ENCODE data around the gene PRMT5. TPM values are rescaled to one million over a fixed set of nuclear protein-coding genes. Genes with fewer than 3 reads are reported as not detected.

Gene PRMT5
- total and polyA plus RNA-seq, 2 donors (not counting 3 experiments of a cell fraction or from before 2014, with no cell fraction given), result 73.1 to 197 TPM

DNA sequence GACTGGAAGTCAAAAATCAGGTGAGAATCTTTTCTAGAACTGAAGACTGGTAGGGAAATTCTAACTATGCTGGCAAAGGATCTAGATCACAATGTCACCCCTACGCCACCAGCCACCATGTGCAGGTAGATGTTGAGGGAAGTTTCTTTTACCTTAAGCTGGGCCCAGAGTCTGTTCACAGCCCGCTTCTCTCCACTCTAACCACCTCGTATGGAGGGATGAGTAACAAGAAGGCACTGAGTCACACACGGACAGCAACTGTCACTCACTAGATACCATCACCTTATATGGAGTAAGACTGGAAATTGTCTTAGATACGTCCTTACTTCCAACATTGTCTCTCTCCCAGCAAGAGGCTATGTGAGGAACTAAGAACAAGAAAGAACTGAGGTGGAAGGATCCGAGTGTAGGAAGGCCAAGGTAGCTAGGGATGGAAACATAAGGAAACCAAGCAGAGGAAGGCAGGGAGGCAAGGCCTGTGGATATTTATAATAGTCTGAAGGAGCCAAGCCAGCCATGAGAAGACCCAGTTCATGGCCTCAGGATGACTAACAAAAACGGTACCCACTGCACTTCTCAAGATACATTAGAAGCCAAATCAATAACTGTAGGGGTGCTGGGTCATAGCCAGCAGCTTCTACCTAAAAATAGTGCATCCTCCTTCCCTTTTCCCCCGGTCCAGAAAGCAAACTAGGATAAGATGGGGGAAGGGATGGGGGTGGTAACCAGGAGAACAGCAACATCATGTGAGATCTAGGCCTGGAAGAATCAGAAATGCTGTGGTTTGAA lies 30.7 kb downstream of the PRMT5 start:
- Histone ChIP-seq H3K4me3 (replicated peaks in 1 of 3; ENCODE audit: insufficient read depth in 1 of 3, low read depth in 1 of 3, low read length in 3 of 3) (no peak overlapping the region), H3K9me1 (replicated peaks; ENCODE audit: control insufficient read depth, extremely low read depth, insufficient read depth, low read length) (no peaks in the 10 kb centered on the region), H3K27ac (ENCODE audit: insufficient read depth, low read depth, low read length) (no peak overlapping the region), H3K4me2 (ENCODE audit: insufficient read depth, low read length) (no peak overlapping the region), H3K9me3 (replicated peaks; ENCODE audit: control insufficient read depth, insufficient read depth, low read length) (no peaks in the 10 kb centered on the region), H3K36me3 (ENCODE audit: control insufficient read depth in 2 of 2, extremely low read depth in 1 of 2, insufficient read depth in 2 of 2, low read length in 2 of 2) (peaks cover 14 to 22% of the 10 kb centered on the region in 2 experiments), H3K9ac (replicated peaks; ENCODE audit: extremely low read depth, insufficient read depth, low read length) (no peak overlapping the region), H3K27me3 (ENCODE audit: control insufficient read depth in 2 of 2, insufficient read depth in 2 of 2, low read length in 2 of 2) (no peaks in the 10 kb centered on the region), H3K79me2 (ENCODE audit: control insufficient read depth, insufficient read depth, low read length) (no peaks in the 10 kb centered on the region), H4K20me1 (replicated peaks; ENCODE audit: control insufficient read depth, extremely low read depth, insufficient read depth, low read length) (no peaks in the 10 kb centered on the region), H2AFZ (ENCODE audit: low read depth, low read length) (no peak overlapping the region), H3K4me1 (ENCODE audit: control insufficient read depth, extremely low read depth, insufficient read depth, low read length) (no peaks in the 10 kb centered on the region)
- no TSS peak for BruUV-seq (replicated peaks)
- ChIA-PET POLR2A (interaction anchor here (0.6 kb wide), 1 partner anchor 171 kb away, joined by 4 read pairs; no protein-coding TSS in a partner anchor), CTCF (interaction anchor here (0.8 to 9.7 kb wide), 4 partner anchors 13 to 328 kb away, joined by 3 to 75 read pairs (median 28); partner anchors contain the start of gene LRP10)
- DNase-seq (ENCODE audit: low read depth, low spot score) (no peak), FAIRE-seq (no peak)
- dilution Hi-C loops (cut with MboI; ENCODE audit: extremely low pct_ligation_motif_present, low sequenced_read_pairs), result no loop called here
- TF ChIP-seq POLR2A (IDR thresholded peaks at IDR 0.05; ENCODE audit: low read depth, low read length), result no peak
- TF ChIP-seq POLR2AphosphoS5 (IDR thresholded peaks at IDR 0.05; ENCODE audit: insufficient read depth, low read depth, low read length), result no peak
- TF ChIP-seq MYC (IDR thresholded peaks at IDR 0.05; ENCODE audit: low read depth, low read length), result no peak
- no peak for TF ChIP-seq GATA2 (IDR thresholded peaks at IDR 0.05; ENCODE audit: insufficient read depth, insufficient read length, low read depth, low read length)
- no peak for TF ChIP-seq JUN (IDR thresholded peaks at IDR 0.05; ENCODE audit: borderline replicate concordance, insufficient read depth, insufficient read length, low read depth)
- no peak for TF ChIP-seq FOS (IDR thresholded peaks at IDR 0.05; ENCODE audit: borderline replicate concordance, insufficient read depth, low read length)
- no peak for TF ChIP-seq EZH2 (IDR thresholded peaks at IDR 0.05; ENCODE audit: borderline replicate concordance, low read depth, low read length, severe bottlenecking)
- no peak for TF ChIP-seq MAX (IDR thresholded peaks at IDR 0.05; ENCODE audit: insufficient read depth, insufficient read length)
- no peak for TF ChIP-seq CTCF (IDR thresholded peaks at IDR 0.05; ENCODE audit: extremely low read depth in 1 of 2, insufficient read depth in 1 of 2, low read depth in 1 of 2, low read length in 2 of 2)
- intact Hi-C loops (cut with micrococcal nuclease), result no loop called here

Measured in endothelial cell of umbilical vein (primary cell).